Stimulated activated CD4-positive, alpha-beta T cell treated with anti-CD3 and anti-CD28 coated beads, TNF-alpha, amount 100 ng/mL, for 24 hours (primary cell): ENCODE measurements around the gene MIP.
A peak's percentile ranks its signal among the peaks of the same experiment; 100 is the strongest.
"Not testable (repeated sequence)": the region's sequence is repeated elsewhere in the genome, so short reads cannot be mapped to it uniquely, and the experiment has no call there.

Experiments
- DNase-seq, 3 experiments: peaks; one replicate each; pipeline ENCODE4 v3.0.0-alpha.2; 2020; ENCODE audit warnings: low read depth in 3 of 3

MIP gene

DNA sequence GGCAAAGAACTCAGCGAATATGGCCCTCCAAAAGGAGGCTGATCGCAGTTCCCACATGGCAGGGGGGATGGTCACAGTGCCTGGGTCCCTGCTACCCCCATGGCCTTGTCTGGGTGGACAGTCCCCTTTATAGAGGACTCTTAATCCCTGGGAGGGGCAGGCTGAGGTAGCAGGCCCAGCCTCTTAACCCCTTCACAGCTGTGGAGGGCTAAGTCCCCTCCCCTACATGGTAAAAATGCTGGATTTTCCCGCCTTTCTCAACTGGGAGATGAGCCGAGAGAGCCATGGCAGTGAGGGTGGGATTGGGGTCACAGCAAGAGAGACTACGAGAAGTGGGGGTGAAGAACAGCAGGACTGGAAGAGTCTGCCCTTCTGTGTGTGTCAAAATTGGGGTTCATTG lies at the start of gene MIP:
MIP (minus strand) TSS at position 101 of the 400 bp plus-strand sequence; CDS start at position 57, 44 bp downstream.
- no peak for DNase-seq

DNA sequence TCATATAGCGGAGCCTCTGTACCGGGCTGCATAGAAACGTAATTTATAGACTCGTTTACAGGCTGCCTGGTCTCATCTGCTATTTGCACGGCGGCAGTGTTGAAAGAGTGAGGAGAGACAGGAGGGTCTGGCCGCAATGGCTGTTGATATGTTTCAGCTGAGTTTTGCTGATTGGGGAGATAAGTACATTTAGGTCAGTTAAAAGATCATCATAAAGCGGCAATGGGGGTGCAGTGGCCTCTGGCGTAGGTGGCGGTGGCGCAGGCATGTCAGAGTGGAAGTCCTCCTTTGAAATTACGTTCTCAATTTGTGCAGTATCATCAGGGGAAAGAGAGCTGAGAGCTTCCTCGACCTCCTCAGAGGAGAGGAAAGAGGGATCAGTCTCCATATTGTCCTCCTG lies 45.4 kb upstream of the MIP start:
- not testable (repeated sequence) for DNase-seq

DNA sequence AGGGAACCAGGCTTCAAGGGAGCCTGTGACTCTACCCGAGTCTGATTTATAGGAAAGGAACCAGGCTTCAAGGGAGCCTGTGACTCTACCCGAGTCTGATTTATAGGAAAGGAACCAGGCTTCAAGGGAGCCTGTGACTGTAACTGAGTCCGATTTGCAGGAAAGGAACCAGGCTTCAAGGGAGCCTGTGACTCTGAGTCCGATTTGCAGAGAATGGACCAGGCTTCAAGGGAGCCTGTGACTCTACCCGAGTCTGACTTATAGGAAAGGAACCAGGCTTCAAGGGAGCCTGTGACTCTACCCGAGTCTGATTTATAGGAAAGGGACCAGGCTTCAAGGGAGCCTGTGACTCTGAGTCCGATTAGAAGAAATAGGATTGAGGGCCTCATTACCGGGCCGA lies 45.0 kb upstream of the MIP start:
- not testable (repeated sequence) for DNase-seq

DNA sequence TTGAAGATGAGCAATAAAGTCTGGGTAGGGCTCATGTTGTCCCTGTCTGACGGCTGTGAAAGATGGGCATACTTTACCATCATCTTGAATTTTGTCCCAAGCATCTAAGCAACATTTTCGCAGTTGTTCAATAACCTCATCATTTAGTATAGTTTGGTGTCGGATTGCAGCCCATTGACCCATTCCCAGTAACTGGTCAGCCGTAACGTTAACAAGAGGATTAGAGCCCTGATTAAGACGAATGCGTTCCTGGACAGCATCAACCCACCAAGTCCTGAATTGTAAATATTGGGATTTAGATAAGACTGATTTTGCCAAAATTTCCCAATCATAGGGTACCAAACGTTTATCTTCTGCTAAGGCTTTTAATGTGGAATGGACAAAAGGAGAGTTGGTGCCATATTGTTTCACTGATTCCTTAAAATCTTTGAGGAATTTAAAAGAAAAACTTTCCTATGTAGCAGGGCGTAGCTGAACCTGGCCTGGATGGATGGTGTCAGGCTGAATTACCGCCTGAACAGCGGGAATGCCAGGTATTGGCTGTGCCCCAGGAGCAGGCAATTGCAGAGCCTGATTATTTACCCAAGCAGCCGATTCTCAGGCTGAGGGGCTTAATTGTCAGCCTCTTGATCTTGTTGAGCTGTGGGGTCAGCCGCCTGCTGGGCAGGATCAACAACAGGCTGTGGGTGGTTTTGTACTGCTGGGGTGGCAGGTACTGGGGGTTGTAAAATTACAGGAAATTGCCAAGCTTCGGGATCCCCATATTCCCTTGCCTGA lies 43.9 kb upstream of the MIP start:
- not testable (repeated sequence) for DNase-seq

DNA sequence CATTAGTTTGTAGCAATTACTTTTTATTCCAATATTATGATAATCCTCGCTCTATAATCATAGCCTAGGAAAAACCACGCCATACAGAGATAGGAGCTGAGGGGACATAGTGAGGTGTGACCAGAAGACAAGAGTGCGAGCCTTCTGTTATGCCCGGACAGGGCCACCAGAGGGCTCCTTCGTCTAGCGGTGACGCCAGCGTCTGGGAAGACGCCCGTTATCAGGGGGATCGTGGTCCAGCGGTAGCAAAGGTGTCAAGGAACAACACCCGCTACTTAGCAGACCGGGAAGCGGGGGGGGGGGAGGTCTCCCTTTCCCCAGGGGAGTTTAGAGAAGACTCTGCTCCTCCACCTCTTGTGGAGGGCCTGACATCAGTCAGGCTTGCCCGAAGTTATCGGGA lies 42.2 kb upstream of the MIP start:
- peak in 2 of 3 experiments; percentile 24 to 68 for DNase-seq

DNA sequence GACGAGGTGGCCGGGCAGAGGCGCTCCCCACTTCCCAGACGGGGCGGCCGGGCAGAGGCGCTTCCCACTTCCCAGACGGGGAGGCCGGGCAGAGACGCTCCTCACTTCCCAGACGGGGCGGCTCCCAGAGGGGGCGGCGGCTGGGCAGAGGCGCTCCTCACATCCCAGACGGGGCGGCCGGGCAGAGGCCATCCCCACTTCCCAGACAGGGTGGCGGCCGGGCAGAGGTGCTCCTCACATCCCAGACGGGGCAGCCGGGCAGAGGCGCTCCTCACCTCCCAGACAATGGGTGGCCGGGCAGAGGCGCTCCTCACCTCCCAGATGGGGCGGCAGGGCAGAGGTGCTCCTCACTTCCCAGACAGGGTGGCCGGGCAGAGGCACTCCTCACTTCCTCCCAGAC lies 40.0 kb upstream of the MIP start:
- not testable (repeated sequence) for DNase-seq

DNA sequence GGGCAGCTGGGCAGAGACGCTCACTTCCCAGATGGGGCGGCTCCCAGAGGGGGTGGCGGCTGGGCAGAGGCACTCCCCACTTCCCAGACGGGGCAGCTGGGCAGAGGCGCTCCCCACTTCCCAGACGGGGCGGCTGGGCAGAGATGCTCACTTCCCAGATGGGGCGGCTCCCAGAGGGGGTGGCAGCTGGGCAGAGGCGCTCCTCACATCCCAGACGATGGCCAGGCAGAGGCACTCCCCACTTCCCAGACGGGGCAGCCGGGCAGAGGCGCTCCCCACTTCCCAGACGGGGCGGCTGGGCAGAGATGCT lies 39.6 kb upstream of the MIP start:
- not testable (repeated sequence) for DNase-seq

DNA sequence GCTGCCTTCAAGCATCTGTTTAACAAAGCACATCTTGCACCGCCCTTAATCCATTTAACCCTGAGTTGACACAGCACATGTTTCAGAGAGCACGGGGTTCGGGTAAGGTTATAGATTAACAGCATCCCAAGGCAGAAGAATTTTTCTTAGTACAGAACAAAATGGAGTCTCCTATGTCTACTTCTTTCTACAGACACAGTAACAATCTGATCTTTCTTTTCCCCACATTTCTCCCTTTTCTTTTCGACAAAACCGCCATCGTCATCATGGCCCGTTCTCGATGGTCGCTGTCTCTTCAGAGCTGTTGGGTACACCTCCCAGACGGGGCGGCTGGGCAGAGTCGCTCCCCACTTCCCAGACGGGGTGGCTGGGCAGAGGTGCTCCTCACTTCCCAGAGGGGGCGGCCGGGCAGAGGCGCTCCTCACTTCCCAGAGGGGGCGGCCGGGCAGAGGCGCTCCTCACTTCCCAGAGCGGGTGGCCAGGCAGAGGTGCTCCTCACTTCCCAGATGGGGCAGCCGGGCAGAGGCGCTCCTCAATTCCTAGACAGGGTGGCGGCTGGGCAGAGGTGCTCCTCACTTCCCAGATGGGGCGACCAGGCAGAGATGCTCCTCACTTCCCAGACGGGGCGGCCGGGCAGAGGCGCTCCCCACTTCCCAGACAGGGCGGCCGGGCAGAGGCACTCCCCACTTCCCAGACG lies 39.1 kb upstream of the MIP start:
- DNase-seq, result not testable (repeated sequence)

DNA sequence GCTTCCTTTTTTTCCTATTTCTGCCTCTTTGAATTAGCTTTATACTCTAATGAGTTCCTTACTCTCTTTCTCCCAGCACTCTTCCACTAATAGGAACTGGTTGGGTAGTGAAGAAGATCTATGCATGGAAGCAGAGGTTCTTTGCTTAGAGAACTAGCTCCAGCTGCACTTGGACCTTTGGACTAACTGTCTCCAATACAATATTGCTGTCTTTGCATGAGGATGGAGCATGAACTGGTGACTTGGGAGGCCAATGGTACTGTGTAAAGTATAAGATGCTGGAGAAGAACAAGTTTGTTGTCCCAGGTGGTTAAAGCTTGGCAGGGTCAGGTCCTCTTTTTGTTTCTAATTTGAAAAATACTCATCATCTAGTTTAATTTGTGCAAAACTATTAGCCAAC lies 35.9 kb upstream of the MIP start:
- no peak for DNase-seq

DNA sequence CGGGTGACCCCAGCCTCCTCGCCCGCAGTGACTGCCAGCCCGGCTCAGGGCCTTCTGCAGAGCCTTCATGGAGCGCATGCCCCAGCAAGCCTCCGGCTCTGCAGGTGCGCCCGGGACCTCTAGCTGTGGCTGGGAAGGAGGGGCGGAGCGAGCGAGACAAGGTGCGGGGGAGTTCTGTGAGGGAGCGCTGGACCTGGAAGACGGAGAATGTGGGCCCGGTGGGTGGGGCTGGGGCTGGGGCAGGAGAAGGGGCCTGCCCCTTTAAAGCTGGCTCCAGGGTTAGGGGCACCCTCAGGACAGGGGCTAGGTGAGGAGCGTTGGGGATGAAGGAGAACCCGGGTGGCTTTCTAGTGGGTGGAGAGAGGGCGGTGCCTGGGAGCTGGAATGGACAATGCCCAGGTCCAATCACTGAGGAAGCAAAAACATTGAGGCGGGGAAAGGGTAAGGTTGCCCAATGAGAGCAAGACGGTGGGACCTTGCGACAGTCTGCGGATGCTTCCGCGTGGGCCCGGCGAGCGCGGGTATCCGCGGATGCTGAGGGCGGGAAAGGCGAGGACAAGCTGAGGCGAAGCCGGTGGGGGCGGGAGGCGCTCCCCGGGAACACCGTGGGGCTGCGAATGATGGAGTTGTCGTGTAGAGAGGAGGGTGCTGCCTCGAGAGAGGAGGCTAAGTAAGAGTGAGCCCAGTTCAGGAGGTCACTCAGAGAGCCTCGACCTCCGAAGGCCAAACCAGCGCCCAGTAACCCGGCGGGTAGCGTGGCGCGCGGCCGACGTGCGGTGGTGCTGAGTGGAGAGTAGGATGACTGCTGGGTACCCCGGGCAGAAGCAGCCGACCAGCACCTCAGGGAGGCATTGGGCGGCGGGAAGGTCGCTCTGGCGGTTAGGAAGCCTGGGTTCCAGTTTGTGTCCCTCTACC lies 33.8 kb upstream of the MIP start, which contains the start of gene GLS2:
GLS2 (minus strand) TSS at position 121 of the 915 bp plus-strand sequence; CDS start at position 78, 43 bp downstream.
- peak; percentile 47 to 63 (median 49) for DNase-seq

DNA sequence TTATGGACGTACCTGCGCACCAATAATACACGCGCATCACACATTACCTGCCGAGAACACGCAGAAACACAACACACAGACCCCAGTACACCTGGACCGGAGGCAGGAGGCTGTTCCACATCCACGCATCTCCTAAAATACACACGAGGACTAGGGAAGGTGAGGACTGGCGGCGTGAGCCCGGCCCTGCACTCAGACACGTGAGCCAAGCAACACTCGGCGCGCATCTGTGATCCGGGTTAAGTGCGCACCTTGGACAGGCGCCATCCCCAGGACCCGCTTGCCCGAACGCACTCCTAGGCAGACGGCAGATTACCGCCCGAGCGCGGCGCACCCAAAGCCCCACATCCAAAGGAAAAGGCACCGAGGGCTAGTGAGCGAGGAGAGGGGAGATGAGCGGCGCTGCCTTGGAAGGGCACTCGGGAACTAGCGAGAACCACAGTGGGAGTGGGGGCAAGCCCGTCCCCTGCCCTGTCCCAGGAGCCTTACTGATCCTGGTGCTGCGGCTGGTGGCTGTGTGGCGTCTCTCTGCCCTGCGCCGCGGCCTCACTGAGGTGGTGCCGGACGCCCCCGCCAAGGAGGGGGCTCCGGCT lies 33.1 kb upstream of the MIP start:
- DNase-seq, result peak in 1 of 3 experiments; percentile 14

DNA sequence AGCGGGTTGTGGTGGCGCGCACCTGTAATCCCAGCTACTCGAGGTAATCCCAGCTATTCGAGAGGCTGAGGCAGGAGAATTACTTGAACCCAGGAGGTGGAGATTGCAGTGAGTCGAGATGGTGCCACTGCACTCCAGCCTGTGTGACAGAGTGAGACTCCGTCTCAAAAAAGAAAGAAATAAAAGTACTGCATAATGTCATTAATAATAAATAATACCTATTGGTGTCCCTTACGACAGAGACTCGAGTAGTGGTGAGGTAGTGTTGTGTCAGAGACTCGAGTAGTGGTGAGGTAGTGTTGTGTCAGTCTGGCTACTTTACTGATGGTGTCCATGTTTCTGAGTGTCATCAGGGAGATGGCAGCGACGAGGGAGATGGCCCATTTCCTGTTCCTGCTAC lies 32.2 kb upstream of the MIP start:
- no peak for DNase-seq

DNA sequence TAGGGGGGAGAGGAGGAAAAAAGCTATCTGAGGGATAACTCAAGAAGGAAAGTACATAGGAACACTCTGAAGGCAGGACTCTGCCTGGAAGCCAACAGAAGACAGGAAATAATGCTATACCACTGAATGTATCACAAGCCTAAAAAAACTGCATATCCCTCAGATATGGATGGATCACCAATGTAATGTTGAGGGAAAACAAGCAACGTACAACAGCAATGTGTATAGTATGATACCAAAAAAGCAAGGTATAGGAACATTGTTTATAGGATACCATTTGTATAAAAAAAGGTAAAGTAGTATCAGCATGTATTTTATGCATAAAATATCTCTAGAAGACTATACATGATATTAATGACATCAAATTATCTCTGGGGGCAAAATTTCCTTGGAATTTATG lies 30.1 kb upstream of the MIP start:
- no peak for DNase-seq

DNA sequence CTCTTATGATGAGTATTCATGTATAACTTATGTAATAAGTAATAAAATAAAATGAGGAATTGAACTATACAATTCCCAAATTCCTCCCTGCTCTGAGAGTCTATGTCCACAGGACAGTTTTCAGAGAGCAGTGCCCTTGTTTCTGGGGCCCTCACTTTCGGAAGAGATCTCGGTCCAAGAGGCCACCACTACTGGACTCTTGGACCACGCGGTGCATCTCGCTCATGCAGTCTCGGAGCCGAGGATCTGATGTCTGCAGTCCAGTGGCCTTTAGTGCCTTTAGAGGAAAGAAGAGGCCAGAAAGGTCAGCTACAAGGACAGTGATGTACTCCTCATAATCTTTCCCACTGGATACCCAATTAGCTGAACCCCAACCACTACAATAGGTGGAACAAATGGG lies 25.2 kb upstream of the MIP start:
- DNase-seq, result no peak

DNA sequence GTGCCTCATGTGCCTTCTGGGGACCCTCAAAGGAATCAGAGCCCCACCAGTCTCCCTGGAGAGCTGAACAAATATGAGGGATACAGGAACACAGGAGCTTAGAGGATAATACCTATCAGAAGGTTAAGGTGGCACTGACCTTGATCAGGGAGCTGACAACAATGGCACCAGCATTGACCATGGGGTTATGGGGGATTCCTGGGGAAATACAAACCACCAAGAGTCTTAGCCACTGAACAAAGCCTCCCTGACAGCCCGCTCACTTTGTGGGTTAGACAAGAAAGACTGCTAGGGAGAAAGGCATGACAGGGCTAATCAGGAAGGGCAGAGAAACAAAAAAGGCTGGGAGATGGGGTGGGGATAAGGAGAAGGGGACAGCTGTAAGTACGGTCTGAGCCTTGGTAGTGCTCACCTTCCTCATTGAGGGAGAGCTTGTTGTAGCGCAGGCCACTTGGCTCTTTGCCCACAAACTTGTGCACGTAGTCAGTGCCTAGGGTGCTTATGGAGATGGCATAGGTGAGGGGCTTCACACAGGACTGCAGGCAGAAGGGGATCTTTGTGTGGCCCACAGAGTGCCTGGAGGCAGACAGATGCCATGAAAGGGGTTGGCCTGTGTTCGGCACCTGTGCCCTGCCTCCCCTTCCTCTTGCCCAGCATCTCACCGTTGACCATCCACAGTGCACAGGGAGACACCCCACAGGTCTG lies 23.2 kb upstream of the MIP start:
- no peak for DNase-seq

DNA sequence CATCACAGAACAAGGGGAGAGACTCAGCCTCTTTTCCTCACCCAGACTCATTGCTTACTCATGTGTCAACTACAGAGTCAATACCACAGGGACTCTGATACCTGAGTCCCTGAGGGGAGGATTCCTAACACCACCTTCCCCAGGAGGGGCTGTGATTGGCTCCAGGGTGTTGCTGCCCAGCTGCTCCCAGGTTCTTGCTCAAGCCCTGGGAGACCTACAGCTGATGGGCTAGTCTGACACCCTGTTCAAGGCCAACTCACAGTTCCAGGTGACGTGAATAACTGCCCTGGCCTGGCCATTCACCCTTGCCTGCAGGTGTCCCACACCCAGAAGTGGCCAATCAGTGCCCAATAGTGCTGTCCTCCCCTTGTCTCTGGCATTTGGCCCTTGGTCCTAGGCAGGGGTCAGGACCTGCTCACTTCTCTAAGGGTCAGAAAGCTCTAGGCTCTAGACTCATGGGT lies 22.5 kb upstream of the MIP start:
- no peak for DNase-seq

DNA sequence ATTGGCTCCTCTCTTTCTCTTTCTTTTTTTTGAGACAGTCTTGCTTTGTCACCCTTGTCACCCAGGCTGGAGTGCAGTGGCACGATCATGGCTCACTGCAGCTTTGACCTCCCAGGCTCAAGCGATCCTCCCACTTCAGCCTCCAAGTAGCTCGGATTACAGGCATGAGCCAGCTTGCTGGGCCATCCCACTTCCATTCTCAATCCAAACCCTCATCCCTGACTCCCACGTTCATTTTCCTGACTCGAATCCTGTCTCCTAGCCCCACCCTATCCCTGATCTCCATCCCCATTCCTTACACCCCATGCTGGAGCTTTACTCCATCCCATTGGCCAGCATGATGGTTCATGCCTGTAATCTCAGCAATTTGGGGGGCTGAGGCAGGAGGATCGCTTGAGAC lies 21.7 kb upstream of the MIP start:
- no peak for DNase-seq

DNA sequence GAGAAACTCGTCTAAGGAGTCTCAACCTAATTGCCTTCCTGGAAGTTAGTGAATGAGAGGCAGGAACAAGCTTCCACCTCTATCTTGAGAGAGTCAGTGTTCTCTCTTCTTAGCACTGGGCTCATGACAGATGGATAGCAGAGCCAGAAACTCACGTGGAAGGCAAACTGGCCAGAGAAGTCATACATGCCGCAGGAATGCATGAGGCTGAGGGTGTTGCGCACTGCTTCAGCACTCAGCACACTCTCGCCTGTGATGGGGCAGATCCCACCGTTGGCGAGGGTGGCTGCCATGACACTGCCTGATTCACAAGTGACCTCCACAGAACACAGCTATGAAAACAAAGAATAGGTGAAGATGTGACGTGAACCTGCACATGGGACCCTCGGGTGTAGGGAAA lies 19.9 kb upstream of the MIP start:
- no peak for DNase-seq

DNA sequence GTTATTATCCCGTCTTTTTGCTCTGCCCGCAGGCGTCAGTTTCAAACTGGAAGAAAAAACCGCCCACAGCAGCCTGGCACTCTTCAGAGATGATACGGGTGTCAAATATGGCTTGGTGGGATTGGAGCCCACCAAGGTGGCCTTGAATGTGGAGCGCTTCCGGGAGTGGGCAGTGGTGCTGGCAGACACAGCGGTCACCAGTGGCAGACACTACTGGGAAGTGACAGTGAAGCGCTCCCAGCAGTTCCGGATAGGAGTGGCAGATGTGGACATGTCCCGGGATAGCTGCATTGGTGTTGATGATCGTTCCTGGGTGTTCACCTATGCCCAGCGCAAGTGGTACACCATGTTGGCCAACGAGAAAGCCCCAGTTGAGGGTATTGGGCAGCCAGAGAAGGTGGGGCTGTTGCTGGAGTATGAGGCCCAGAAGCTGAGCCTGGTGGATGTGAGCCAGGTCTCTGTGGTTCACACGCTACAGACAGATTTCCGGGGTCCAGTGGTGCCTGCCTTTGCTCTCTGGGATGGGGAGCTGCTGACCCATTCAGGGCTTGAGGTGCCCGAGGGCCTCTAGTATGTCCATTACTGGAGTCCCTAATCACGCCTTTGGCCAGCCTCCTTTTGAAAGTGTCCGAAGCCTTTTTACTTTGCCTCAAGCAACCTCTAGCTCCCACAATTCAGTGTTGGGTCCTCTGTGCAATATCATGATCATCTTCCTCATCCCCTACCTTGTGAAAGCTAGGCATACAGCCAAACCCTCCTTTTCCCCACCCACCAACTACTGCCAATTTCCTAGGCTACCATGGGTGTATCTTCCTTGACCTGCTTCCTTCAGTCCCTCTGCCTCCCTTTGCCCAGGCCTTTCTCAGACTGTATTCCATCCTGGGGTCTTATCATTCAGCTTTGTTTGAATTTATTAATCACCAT lies 14.8 kb upstream of the MIP start:
- no peak for DNase-seq
